Neuronal stem cell (in vitro differentiated cells): ENCODE data around the gene KRT80.

Experiments used
- DNase-seq: peaks from one replicate; pipeline ENCODE4 v3.0.0-alpha.2; 2013; ENCODE audit warnings: low spot score
- H2AFZ ChIP-seq: one replicate; pipeline ENCODE4 v1.6.1; 2013; ENCODE audit warnings: mild to moderate bottlenecking, low read length, inconsistent platforms
- H2AK5ac ChIP-seq: 2 replicates; pipeline ENCODE4 v1.6.1; 2013; ENCODE audit warnings: low read depth, mild to moderate bottlenecking, inconsistent platforms, low read length, moderate library complexity, mixed read lengths
- H2BK120ac ChIP-seq: 2 replicates; pipeline ENCODE4 v1.6.1; 2013; ENCODE audit warnings: low read depth, mild to moderate bottlenecking, inconsistent platforms, low read length, moderate library complexity, mixed read lengths
- H2BK12ac ChIP-seq: one replicate; pipeline ENCODE4 v1.6.1; 2013; ENCODE audit warnings: low read length, inconsistent platforms
- H2BK15ac ChIP-seq: 2 replicates; pipeline ENCODE4 v1.6.1; 2013; ENCODE audit warnings: mild to moderate bottlenecking, low read length, inconsistent platforms, mixed read lengths
- H2BK5ac ChIP-seq: one replicate; pipeline ENCODE4 v1.6.1; 2013; ENCODE audit warnings: inconsistent platforms, mild to moderate bottlenecking, low read length, moderate library complexity
- H3K14ac ChIP-seq: one replicate; pipeline ENCODE4 v1.6.1; 2013; ENCODE audit warnings: low read length, inconsistent platforms
- H3K18ac ChIP-seq: 2 replicates; pipeline ENCODE4 v1.6.1; 2013; ENCODE audit warnings: low read length, inconsistent platforms
- H3K23ac ChIP-seq: 2 replicates; pipeline ENCODE4 v1.6.1; 2013; ENCODE audit warnings: low read depth, mild to moderate bottlenecking, mixed read lengths, low read length, inconsistent platforms; ENCODE audit not compliant: poor library complexity
- H3K27ac ChIP-seq: replicated peaks from 3 replicates; pipeline ENCODE4 v1.5.1; 2013; ENCODE audit warnings: low read length, inconsistent platforms
- H3K27me3 ChIP-seq, 3 experiments: 2 replicates each; pipeline ENCODE4 v1.6.1; 2013; ENCODE audit warnings: low read length in 3 of 3, mild to moderate bottlenecking in 2 of 3, inconsistent platforms in 1 of 3, low read depth in 1 of 3, mixed read lengths in 1 of 3, moderate library complexity in 1 of 3; ENCODE audit not compliant: control insufficient read depth in 3 of 3, insufficient read depth in 3 of 3
- H3K36me3 ChIP-seq, 2 donors: replicated peaks in 1 of 2; 2 replicates each; pipeline ENCODE4 v1.6.1; 2013; ENCODE audit warnings: low read length in 2 of 2; ENCODE audit not compliant: control insufficient read depth in 2 of 2, insufficient read depth in 2 of 2
- H3K4ac ChIP-seq: 2 replicates; pipeline ENCODE4 v1.6.1; 2013; ENCODE audit warnings: inconsistent platforms, mild to moderate bottlenecking, low read length, moderate library complexity
- H3K4me1 ChIP-seq, 2 donors: 1 replicate in 1 of 2; 2 replicates in 1 of 2; pipeline ENCODE4 v1.6.1; 2013; ENCODE audit warnings: low read length in 2 of 2, low read depth in 1 of 2; ENCODE audit not compliant: control insufficient read depth in 2 of 2, insufficient read depth in 1 of 2
- H3K4me2 ChIP-seq: one replicate; pipeline ENCODE4 v1.6.1; 2013; ENCODE audit warnings: mild to moderate bottlenecking, low read length, inconsistent platforms; ENCODE audit not compliant: insufficient read depth, poor library complexity, severe bottlenecking
- H3K4me3 ChIP-seq, 2 donors: 2 replicates each; pipeline ENCODE4 v1.5.1; 2013; ENCODE audit warnings: low read length in 2 of 2, mild to moderate bottlenecking in 2 of 2, inconsistent platforms in 1 of 2, moderate library complexity in 1 of 2
- H3K79me1 ChIP-seq: one replicate; pipeline ENCODE4 v1.6.1; 2013; ENCODE audit warnings: low read depth, mild to moderate bottlenecking, inconsistent platforms, low read length, moderate library complexity
- H3K9ac ChIP-seq: one replicate; pipeline ENCODE4 v1.6.1; 2013; ENCODE audit warnings: mild to moderate bottlenecking, low read depth, low read length, inconsistent platforms; ENCODE audit not compliant: poor library complexity
- H3K9me3 ChIP-seq, 2 donors: replicated peaks in 1 of 2; 2 replicates each; pipeline versions ENCODE3 to v1.6.1; 2013; ENCODE audit warnings: low read length in 2 of 2, mild to moderate bottlenecking in 2 of 2, inconsistent platforms in 1 of 2, low read depth in 1 of 2, mixed read lengths in 1 of 2, moderate library complexity in 1 of 2; ENCODE audit not compliant: control insufficient read depth in 2 of 2, insufficient read depth in 1 of 2
- H4K8ac ChIP-seq: one replicate; pipeline ENCODE4 v1.6.1; 2013; ENCODE audit warnings: low read depth, mild to moderate bottlenecking, inconsistent platforms, low read length, moderate library complexity
- H4K91ac ChIP-seq: one replicate; pipeline ENCODE4 v1.6.1; 2013; ENCODE audit warnings: low read length, low read depth, mild to moderate bottlenecking, inconsistent platforms; ENCODE audit not compliant: poor library complexity
- WGBS, 2 donors: extraction: QIAGEN DNeasy Blood & Tissue Kit; methylation state at CpG; one replicate each; pipeline ENCODE4 v1.1.7; 2013; ENCODE audit warnings: missing lambda C conversion rate in 2 of 2, mixed read lengths in 1 of 2; ENCODE audit not compliant: insufficient read length in 2 of 2, insufficient replicate concordance in 1 of 2; ENCODE audit errors: extremely low coverage in 2 of 2; 5-methylcytosine and 5-hydroxymethylcytosine counted together

Gene KRT80

GRCh38 chr12:52119398-52120254 is 72.2 kb downstream of the KRT80 start:
- Histone ChIP-seq H3K4ac (no peak overlapping the region), H3K9me3 (no peaks in the 10 kb centered on the region), H3K18ac (no peak overlapping the region), H2AFZ (peak overlapping the region; percentile 35), H3K27me3 (peaks cover 0 to 32% (median 0%) of the 10 kb centered on the region in 3 experiments), H3K4me1 (peaks cover 2% of the 10 kb centered on the region in 2 donors), H2BK5ac (no peak overlapping the region), H3K23ac (no peak overlapping the region), H4K91ac (no peak overlapping the region), H3K4me3 (no peak overlapping the region), H2BK120ac (no peak overlapping the region), H3K79me1 (no peaks in the 10 kb centered on the region), H3K36me3 (no peaks in the 10 kb centered on the region), H2BK12ac (no peak overlapping the region), H2BK15ac (no peak overlapping the region), H2AK5ac (peak overlapping the region; percentile 53), H4K8ac (no peak overlapping the region), H3K4me2 (no peak overlapping the region), H3K14ac (no peak overlapping the region), H3K9ac (no peak overlapping the region), H3K27ac (no peak overlapping the region)
- DNase-seq = peak; percentile 64
- WGBS, 2 donors = no CpG with 5 or more reads among the region's 23 CpGs
